Thoracic aorta (tissue), 2 donors: ENCODE measurements around the gene NPEPPS. TPM values are rescaled to one million over a fixed set of nuclear protein-coding genes. Genes with fewer than 3 reads are reported as not detected.
"Not testable (repeated sequence)": the region's sequence is repeated elsewhere in the genome, so short reads cannot be mapped to it uniquely, and the experiment has no call there.

Experiments
- ATAC-seq: fragments of 150-250 bp; one replicate; pipeline ENCODE4 v1.8.0; 2017; ENCODE audit warnings: low read depth; ENCODE audit not compliant: insufficient number of reproducible peaks, low FRiP score
- DNase-seq: peaks from one replicate; pipeline ENCODE4 v3.0.0-alpha.2; 2020; ENCODE audit warnings: low spot score
- H3K27ac ChIP-seq, 2 donors: fragments of 200-600 bp; sonication (generic); 1 replicate in 1 of 2; 2 replicates in 1 of 2; pipeline ENCODE4 v1.5.1; 2016; ENCODE audit warnings: mild to moderate bottlenecking in 2 of 2, moderate library complexity in 2 of 2
- H3K27me3 ChIP-seq: fragments of 200-600 bp; sonication (generic); replicated peaks from 2 replicates; pipeline ENCODE4 v1.6.0; 2016; ENCODE audit warnings: mild to moderate bottlenecking; ENCODE audit not compliant: insufficient read depth
- H3K36me3 ChIP-seq: fragments of 200-600 bp; sonication (generic); one replicate; pipeline ENCODE4 v1.5.1; 2016
- H3K4me1 ChIP-seq, 2 donors: fragments of 200-600 bp; sonication (generic); 1 replicate in 1 of 2; 2 replicates in 1 of 2; pipeline versions ENCODE4 v1.5.1 to v1.6.0; 2016; ENCODE audit warnings: low read depth in 2 of 2, mild to moderate bottlenecking in 1 of 2; ENCODE audit not compliant: control insufficient read depth in 1 of 2
- H3K4me3 ChIP-seq: fragments of 200-600 bp; sonication (generic); 2 replicates; pipeline ENCODE4 v1.5.1; 2016; ENCODE audit warnings: mild to moderate bottlenecking
- H3K9me3 ChIP-seq: fragments of 200-600 bp; sonication (generic); 2 replicates; pipeline ENCODE4 v1.5.1; 2016
- total RNA-seq, 2 donors: library from RNA; depleted of rRNA; stranded (reverse); fragments of >200 nt; gene quantifications; one replicate each; pipeline versions ENCODE4 v1.1.0 to v1.2.3, GENCODE V29; 2016

NPEPPS gene
- total RNA-seq, 2 donors from 2014 or later: 135 to 138 TPM

- not testable (repeated sequence) for DNase-seq, H3K4me1 ChIP-seq, ATAC-seq, H3K27ac ChIP-seq, H3K27me3 ChIP-seq, H3K4me3 ChIP-seq, H3K9me3 ChIP-seq, H3K36me3 ChIP-seq
These were observed 11.5 kb upstream of the NPEPPS start for GRCh38 chr17:47519365-47519764.

- not testable (repeated sequence) for H3K36me3 ChIP-seq, H3K27ac ChIP-seq, H3K4me3 ChIP-seq, H3K9me3 ChIP-seq, H3K27me3 ChIP-seq, DNase-seq, ATAC-seq, H3K4me1 ChIP-seq
These were observed 10.6 kb upstream of the NPEPPS start for GRCh38 chr17:47520279-47520678.

GRCh38 chr17:47521434-47521833, 9.5 kb upstream of the NPEPPS start:
- not testable (repeated sequence) for H3K27me3 ChIP-seq, ATAC-seq, H3K36me3 ChIP-seq, DNase-seq, H3K9me3 ChIP-seq, H3K4me3 ChIP-seq, H3K4me1 ChIP-seq, H3K27ac ChIP-seq

GRCh38 chr17:47522341-47522740, 8.6 kb upstream of the NPEPPS start:
- H3K36me3 ChIP-seq, H3K4me3 ChIP-seq, H3K4me1 ChIP-seq, DNase-seq, H3K27me3 ChIP-seq, ATAC-seq, H3K27ac ChIP-seq, H3K9me3 ChIP-seq: not testable (repeated sequence)

- DNase-seq, H3K36me3 ChIP-seq, H3K9me3 ChIP-seq, H3K4me1 ChIP-seq, H3K27me3 ChIP-seq: not testable (repeated sequence)
- H3K27ac ChIP-seq: peak overlapping the region; percentile 65 to 83
- peak overlapping the region; percentile 85 for H3K4me3 ChIP-seq
- peak; percentile 45 for ATAC-seq
These were observed 419 bp downstream of the NPEPPS start for GRCh38 chr17:47531233-47531820.

- not testable (repeated sequence) for H3K4me3 ChIP-seq, H3K27ac ChIP-seq
These were observed 8.2 kb downstream of the NPEPPS start for GRCh38 chr17:47539085-47539484.

DNA sequence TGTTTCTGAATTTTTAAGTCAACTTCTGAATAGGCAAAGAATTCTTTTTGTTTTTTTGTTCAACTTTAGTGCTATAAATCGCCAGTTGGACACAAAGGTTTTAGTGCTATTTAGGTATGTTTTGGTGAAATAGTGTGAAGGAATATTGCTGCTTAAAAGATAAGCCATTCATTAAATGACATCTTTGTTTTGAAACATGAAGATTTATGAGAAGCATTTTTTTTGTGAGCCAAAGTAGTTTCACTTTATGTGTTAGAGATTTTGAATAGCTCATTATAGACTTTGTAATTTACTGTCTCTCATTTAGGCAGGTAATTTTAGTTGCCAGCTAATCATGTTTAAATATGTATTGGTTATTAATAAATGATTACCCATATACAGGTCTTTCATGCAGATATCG, 10.8 kb downstream of the NPEPPS start:
- not testable (repeated sequence) for H3K36me3 ChIP-seq, H3K4me1 ChIP-seq, H3K4me3 ChIP-seq, H3K27ac ChIP-seq, H3K9me3 ChIP-seq, H3K27me3 ChIP-seq, ATAC-seq, DNase-seq

More at GRCh38 chr17:47539085-47539484, 8.2 kb downstream of the NPEPPS start:
- not testable (repeated sequence) for H3K4me1 ChIP-seq, H3K27me3 ChIP-seq, H3K9me3 ChIP-seq, DNase-seq, H3K36me3 ChIP-seq, ATAC-seq

- not testable (repeated sequence) for ATAC-seq, DNase-seq, H3K27ac ChIP-seq, H3K4me1 ChIP-seq, H3K27me3 ChIP-seq, H3K4me3 ChIP-seq, H3K36me3 ChIP-seq, H3K9me3 ChIP-seq
These were observed 13.4 kb downstream of the NPEPPS start for GRCh38 chr17:47544327-47544726.

- not testable (repeated sequence) for ATAC-seq
These were observed 23.8 kb downstream of the NPEPPS start for GRCh38 chr17:47554733-47555132.

DNA sequence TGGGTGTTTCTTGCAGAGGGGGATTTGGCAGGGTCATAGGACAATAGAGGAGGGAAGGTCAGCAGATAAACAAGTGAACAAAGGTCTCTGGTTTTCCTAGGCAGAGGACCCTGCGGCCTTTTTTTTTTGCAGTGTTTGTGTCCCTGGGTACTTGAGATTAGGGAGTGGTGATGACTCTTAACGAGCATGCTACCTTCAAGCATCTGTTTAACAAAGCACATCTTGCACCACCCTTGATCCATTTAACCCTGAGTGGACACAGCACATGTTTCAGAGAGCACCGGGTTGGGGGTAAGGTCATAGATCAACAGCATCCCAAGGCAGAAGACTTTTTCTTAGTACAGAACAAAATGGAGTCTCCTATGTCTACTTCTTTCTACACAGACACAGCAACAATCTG, 25.2 kb downstream of the NPEPPS start:
- not testable (repeated sequence) for H3K9me3 ChIP-seq, H3K36me3 ChIP-seq, H3K27ac ChIP-seq, DNase-seq, ATAC-seq, H3K27me3 ChIP-seq, H3K4me3 ChIP-seq
- H3K4me1 ChIP-seq: peaks cover 4 to 17% of the 10 kb centered on the region in 2 donors

More at GRCh38 chr17:47554733-47555132, 23.8 kb downstream of the NPEPPS start:
- DNase-seq, H3K27me3 ChIP-seq, H3K36me3 ChIP-seq, H3K4me1 ChIP-seq, H3K9me3 ChIP-seq, H3K4me3 ChIP-seq, H3K27ac ChIP-seq: not testable (repeated sequence)

- H3K27me3 ChIP-seq, H3K4me3 ChIP-seq, ATAC-seq, H3K27ac ChIP-seq, H3K9me3 ChIP-seq, DNase-seq, H3K36me3 ChIP-seq: not testable (repeated sequence)
- peaks cover 4 to 17% of the 10 kb centered on the region in 2 donors for H3K4me1 ChIP-seq
These were observed 29.7 kb downstream of the NPEPPS start for GRCh38 chr17:47560517-47561043.

DNA sequence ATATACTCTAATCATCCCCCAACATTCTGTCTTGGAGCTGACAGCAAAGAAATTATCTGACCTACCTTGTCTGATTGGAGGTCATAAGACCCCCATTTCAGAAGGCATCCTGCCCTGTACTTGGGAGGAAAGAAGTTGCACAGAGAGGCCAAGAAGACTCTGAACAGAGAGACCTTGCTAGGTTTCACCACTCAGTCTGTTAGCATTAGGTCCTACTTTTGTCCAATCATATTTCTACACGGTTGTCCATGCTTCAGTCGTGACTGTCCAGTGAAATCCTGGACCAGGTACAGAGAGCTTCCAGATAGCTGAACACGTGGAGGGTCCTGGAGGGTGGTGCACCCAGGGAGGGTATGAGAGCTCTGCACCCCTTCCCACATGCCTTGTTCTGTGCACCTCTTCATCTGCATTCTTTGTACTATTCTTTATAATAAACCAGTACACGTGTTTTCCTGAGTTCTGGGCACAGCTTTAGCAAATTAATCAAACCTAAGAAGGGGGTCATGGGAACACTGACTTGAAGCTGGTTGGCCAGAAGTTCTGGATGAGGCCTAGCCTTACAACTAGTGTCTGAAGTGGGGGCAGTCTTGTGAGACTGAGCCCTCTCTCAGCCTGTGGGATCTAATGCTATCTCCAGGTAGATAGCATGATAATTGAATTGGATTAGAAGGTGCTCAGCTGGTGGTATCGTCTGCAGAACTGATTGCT, 30.9 kb downstream of the NPEPPS start:
- H3K36me3 ChIP-seq, ATAC-seq, H3K27ac ChIP-seq, H3K9me3 ChIP-seq, H3K4me3 ChIP-seq, DNase-seq, H3K27me3 ChIP-seq: not testable (repeated sequence)
- peaks cover 4 to 17% of the 10 kb centered on the region in 2 donors for H3K4me1 ChIP-seq
